A549 treated with Mapracorat at 1 μM for 4 hours (cell line): ENCODE results near the gene UCHL3. TPM values are rescaled to one million over a fixed set of nuclear protein-coding genes. Genes with fewer than 3 reads are reported as not detected.

Experiments
- total RNA-seq: library from RNA; stranded (reverse); fragments of 200-300 nt; extraction: Qiagen RNA extraction; gene quantifications from 5 replicates; pipeline ENCODE4 v1.2.3, GENCODE V29; 2022

Gene UCHL3
- 47.8 to 52.0 TPM (median 48.8 TPM) in 5 replicates for total RNA-seq

DNA sequence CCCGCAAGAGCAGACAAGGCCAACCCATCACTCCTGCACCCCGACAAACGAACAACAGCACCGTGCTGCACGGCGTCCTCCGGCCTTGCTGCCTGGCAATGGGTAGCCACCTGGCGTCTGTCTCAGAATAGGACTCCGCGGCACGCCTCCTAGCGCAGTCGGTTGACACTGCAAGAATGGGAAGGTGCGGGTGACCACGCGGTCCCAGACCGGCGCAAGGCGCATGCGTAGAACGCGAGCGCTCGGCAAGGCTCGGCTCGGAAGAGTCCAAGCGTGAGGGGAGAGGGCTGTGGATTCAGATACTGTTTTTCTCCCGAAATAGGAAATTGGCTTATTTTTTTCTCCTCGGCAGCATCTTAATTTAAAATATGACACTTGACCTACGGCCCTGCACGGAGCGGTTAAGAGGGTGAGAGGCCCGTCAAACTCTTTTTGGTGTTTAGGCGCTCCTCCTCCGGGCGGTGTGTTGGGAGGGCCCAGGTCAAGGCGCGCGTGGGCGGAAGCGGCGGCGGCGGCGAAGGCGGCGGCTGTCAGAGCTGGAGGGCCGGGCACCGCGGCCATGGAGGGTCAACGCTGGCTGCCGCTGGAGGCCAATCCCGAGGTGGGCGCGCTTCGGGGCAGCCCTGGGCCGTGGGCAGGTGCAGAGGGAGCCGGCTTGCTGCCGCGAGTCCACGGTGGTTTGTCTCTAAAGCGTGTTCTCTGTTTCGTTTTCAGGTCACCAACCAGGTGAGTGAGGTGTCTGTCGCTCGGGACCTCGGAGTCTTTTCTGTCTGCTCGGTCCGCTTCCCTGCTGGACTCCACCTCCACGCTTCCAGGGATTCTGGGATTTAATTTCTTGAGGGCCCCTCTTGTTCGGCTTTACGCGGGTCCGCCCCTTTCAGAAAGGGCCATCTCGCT, at the start of gene UCHL3:
Gene UCHL3 (plus strand): TSS at position 530 of the 897 bp plus-strand sequence. CDS start 30 bp downstream, at position 560.

DNA sequence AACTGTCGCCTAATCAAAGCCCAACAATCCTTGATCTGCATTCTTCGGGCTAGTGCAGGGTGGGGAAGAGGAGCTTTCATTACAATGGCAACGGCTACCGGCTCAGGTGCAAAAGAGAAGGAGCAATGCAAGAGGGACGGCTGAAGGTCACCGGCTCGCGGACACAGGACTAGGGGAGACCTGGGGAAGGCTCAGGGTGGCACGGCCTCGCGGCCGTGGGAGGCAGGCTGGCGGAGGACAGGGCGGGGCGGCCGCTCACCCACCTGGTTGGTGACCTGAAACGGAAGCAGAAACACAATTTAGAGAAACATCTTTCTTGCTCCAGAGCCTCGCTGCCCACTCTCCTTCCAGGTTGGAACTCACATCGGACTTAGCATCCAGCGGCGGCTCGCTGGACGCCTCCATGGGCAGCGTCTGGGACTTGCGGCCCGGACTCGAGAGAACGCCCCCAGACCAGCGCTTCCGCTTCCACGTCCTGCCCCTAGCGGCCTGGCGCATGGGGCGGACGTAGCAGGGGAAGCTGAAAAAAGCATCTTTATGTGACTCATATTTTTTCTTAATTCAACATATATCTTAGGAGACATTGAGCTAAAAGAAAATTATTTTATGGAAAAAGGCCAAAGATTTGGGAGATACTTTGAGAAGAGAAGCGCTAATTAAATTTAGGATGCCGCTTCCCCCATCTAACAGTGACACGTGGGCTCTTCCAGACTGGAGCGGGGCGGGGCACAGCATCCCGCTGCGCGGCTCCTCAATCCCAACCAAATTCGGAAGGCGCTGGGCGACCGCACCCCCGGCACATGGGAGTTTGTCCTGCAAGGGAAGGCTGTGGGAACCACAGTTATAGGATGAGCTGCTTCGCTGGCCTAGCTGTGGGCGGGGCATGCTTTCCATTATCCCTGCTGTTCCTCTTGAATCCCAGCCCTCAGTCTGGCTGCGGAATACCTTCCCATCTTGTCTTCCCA, 11.9 kb upstream of the UCHL3 start, which contains the start of gene COMMD6:
Gene COMMD6 (minus strand): TSS at position 441 of the 965 bp plus-strand sequence. CDS start 36 bp downstream, at position 405.

DNA sequence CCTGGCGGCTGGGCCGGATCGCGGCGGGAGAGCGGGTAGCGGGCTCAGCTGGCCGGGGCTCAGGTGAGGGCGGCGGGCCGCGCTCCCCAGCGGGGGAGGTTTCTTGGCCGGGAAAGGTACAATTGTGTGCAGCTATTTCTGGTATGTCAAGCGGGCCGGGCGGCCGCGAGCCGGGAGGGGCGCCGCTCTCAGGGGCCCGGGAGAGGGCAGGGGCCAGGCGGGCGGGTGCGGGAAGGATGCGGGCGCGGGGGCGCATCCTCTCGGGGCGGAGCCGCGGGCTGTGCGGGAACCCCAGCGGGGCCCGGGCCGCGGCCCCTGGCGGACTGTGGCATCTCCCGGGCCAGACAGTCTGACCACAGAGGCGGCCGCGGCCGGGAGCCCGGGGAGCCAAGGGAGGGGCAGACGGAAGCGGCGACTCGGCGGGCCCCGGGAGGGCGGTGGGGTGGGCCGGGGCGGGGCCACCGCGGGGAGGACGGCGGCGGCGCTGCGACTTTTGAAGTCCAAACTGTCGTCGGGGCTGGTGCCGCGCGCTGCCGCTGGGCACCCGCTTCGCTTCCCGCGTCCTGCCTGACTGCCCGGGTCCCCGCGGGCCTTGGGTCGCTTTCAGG, 86.3 kb downstream of the UCHL3 start, which contains the start of gene LMO7:
Gene LMO7 (plus strand): TSS at position 503 of the 608 bp plus-strand sequence. CDS start 328 bp downstream, outside the sequence.

Other genes starting within 250 kb of the UCHL3 start
- gene TBC1D4, start 67.6 kb upstream of the UCHL3 start, total RNA-seq = 11.8 to 18.0 TPM (median 13.6 TPM) in 5 replicates
- gene COMMD6, start 11.9 kb upstream of the UCHL3 start, total RNA-seq = 127 to 153 TPM (median 143 TPM) in 5 replicates
- gene LMO7, start 86.5 kb downstream of the UCHL3 start, total RNA-seq = 33.8 to 46.7 TPM (median 43.4 TPM) in 5 replicates